Left lung (tissue), 10 donors: Measurements from ENCODE around the gene SBK1. TPM values are rescaled to one million over a fixed set of nuclear protein-coding genes. Genes with fewer than 3 reads are reported as not detected.

ENCODE experiments used
- ATAC-seq: fragments of 200-7000 bp; cut with Tn5 transposase; one replicate; pipeline ENCODE4 v1.9.1; 2020; ENCODE audit warnings: moderate library complexity
- DNase-seq, 4 donors: peaks; one replicate each; pipeline ENCODE4 v3.0.0-alpha.2; 2013 to 2020
- H3K27ac ChIP-seq, 2 donors: fragments of 200-600 bp; sonication (generic) in 1 of 2; one replicate each; pipeline versions ENCODE4 v1.5.0 to v1.8.0; 2020 to 2021
- H3K27me3 ChIP-seq, 2 donors: fragments of 200-600 bp; sonication (generic) in 1 of 2; one replicate each; pipeline versions ENCODE4 v1.5.0 to v1.8.0; 2020 to 2021
- H3K36me3 ChIP-seq, 2 donors: fragments of 200-600 bp; sonication (generic) in 1 of 2; one replicate each; pipeline versions ENCODE4 v1.5.0 to v1.8.0; 2020 to 2021
- H3K4me1 ChIP-seq, 2 donors: fragments of 200-600 bp; one replicate each; pipeline ENCODE4 v1.8.0; 2021
- H3K4me3 ChIP-seq, 2 donors: fragments of 200-600 bp; sonication (generic) in 1 of 2; one replicate each; pipeline versions ENCODE4 v1.5.0 to v1.8.0; 2020 to 2021; ENCODE audit warnings: mild to moderate bottlenecking in 1 of 2
- H3K9me3 ChIP-seq, 2 donors: fragments of 200-600 bp; sonication (generic) in 1 of 2; one replicate each; pipeline versions ENCODE4 v1.5.0 to v1.8.0; 2020 to 2021
- intact Hi-C, 2 donors: fragments of 100-400 bp; cut with DNase I; formaldehyde crosslinking; loops; one replicate each; pipeline versions ENCODE4 v1.11.2 to v1.14.2; 2022
- polyA plus RNA-seq, 6 donors: library from polyadenylated mRNA; unstranded; fragments of 120-200 nt; gene quantifications; one replicate each; pipeline ENCODE4 v1.2.1, GENCODE V29; 2013; ENCODE audit not compliant: insufficient read length in 6 of 6
- total RNA-seq, 2 donors: library from RNA; stranded (reverse); fragmentation: NEBNext Ultra II Directional; extraction: Animal tissue kit (Norgen Biotek cat#: 25700); gene quantifications; one replicate each; pipeline ENCODE4 v1.2.1, GENCODE V29; 2021
- TF ChIP-seq, protein P1 (sequence below), 2 donors: fragments of 200-600 bp; sonication (generic) in 1 of 2; IDR thresholded peaks; one replicate each; pipeline versions ENCODE4 v1.5.0 to v1.8.0; 2021; ENCODE audit warnings: antibody characterized with exemption in 2 of 2
- donor health status: DM: no; HTN: yes; CAD: no.
- donor health status: DM: no; HTN: no; CAD: no.

The SBK1 gene
- total and polyA plus RNA-seq, 8 donors, result 1.7 to 16.4 (median 14.4) TPM

GRCh38 chr16:28310796-28311195 lies 18.5 kb downstream of the SBK1 start:
- Histone ChIP-seq H3K27ac (no peak overlapping the region), H3K4me3 (no peak overlapping the region), H3K4me1 (no peaks in the 10 kb centered on the region), H3K9me3 (no peaks in the 10 kb centered on the region), H3K36me3 (no peaks in the 10 kb centered on the region), H3K27me3 (no peaks in the 10 kb centered on the region)
- intact Hi-C loops, result no loop called here
- DNase-seq (no peak), ATAC-seq (no peak)
- TF ChIP-seq, protein P1, sequence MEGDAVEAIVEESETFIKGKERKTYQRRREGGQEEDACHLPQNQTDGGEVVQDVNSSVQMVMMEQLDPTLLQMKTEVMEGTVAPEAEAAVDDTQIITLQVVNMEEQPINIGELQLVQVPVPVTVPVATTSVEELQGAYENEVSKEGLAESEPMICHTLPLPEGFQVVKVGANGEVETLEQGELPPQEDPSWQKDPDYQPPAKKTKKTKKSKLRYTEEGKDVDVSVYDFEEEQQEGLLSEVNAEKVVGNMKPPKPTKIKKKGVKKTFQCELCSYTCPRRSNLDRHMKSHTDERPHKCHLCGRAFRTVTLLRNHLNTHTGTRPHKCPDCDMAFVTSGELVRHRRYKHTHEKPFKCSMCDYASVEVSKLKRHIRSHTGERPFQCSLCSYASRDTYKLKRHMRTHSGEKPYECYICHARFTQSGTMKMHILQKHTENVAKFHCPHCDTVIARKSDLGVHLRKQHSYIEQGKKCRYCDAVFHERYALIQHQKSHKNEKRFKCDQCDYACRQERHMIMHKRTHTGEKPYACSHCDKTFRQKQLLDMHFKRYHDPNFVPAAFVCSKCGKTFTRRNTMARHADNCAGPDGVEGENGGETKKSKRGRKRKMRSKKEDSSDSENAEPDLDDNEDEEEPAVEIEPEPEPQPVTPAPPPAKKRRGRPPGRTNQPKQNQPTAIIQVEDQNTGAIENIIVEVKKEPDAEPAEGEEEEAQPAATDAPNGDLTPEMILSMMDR (IDR thresholded peaks at IDR 0.05), result no peak

DNA sequence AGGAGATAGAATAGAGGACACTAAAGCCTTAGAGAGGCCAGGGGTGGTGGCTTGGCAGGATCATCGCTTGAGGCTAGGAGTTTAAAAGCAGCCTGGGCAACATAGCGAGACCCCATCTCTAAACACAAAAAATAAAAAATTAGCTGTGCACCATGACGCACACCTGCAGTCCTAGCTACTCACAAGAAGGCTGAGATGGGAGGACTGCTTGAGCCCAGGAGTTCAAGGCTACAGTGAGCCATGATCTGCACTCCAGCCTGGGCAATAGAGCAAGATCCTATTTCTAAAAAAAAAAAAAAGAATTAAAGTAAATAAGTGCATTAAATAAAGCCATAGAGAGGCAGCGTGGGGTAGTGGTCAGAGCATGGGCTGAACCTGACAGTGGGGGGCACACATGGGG lies 19.1 kb downstream of the SBK1 start:
- Histone ChIP-seq H3K36me3 (no peaks in the 10 kb centered on the region), H3K27me3 (no peaks in the 10 kb centered on the region), H3K4me1 (no peaks in the 10 kb centered on the region), H3K9me3 (no peaks in the 10 kb centered on the region), H3K27ac (no peak overlapping the region), H3K4me3 (no peak overlapping the region)
- TF ChIP-seq, protein P1 (IDR thresholded peaks at IDR 0.05), result no peak
- DNase-seq, result no peak
- intact Hi-C loops, result no loop called here
- ATAC-seq, result no peak

DNA sequence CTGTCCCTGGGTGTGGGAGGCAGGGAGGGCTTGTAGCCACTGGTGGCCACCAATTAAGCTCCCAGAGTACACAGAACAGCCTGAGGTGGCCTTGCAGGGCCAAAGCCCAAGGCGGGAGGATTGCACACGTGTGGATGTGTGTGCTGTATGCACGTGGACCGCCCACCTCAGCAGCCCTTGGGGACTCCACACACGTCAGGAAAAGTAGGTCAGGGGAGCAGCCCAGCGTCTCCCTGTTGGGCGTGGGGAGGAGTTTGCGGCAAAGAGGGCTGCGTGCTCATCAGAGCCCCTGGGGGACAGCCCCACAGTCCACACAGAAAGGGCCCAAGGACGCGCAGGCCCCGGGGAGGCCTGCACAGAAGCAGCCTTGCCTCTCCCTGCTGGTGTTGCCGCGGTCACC lies 19.6 kb downstream of the SBK1 start:
- no peak overlapping the region for H3K4me3 ChIP-seq
- intact Hi-C loops, result no loop called here
- no peaks in the 10 kb centered on the region for H3K27me3 ChIP-seq
- H3K4me1 ChIP-seq, result no peaks in the 10 kb centered on the region
- H3K36me3 ChIP-seq, result no peaks in the 10 kb centered on the region
- TF ChIP-seq, protein P1 (IDR thresholded peaks at IDR 0.05), result no peak
- ATAC-seq (no peak), DNase-seq (no peak)
- H3K9me3 ChIP-seq, result no peaks in the 10 kb centered on the region
- no peak overlapping the region for H3K27ac ChIP-seq

DNA sequence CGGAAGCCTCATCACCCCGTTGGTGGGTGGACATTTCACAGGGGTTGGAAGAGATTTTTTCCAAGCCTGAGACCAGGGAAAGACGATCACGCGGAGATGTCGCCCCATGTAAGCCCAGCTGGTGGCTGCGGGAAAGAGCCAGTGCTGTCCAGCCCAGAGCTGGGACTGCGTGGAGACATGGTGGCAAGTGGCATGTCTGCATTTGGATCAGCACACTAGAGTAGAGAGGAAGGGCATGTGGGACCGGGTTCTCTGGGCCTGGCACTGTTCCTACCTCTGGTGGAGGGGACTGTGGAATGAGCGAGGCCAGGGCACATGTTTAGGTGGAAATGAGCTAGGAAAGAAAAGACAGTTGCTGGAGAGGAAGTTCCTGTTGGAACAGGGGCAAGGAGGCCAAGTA lies 20.0 kb downstream of the SBK1 start:
- TF ChIP-seq, protein P1 (IDR thresholded peaks at IDR 0.05), result no peak
- intact Hi-C loops, result no loop called here
- Histone ChIP-seq H3K27ac (no peak overlapping the region), H3K36me3 (no peaks in the 10 kb centered on the region), H3K4me3 (no peak overlapping the region), H3K27me3 (no peaks in the 10 kb centered on the region), H3K4me1 (no peaks in the 10 kb centered on the region), H3K9me3 (no peaks in the 10 kb centered on the region)
- ATAC-seq, result no peak
- no peak for DNase-seq

GRCh38 chr16:28313587-28313986 lies 21.3 kb downstream of the SBK1 start:
- no peak overlapping the region for H3K27ac ChIP-seq
- H3K36me3 ChIP-seq, result no peaks in the 10 kb centered on the region
- DNase-seq (no peak), ATAC-seq (no peak)
- H3K4me3 ChIP-seq, result no peak overlapping the region
- no peaks in the 10 kb centered on the region for H3K4me1 ChIP-seq
- no peaks in the 10 kb centered on the region for H3K27me3 ChIP-seq
- intact Hi-C loops, result no loop called here
- TF ChIP-seq, protein P1 (IDR thresholded peaks at IDR 0.05), result no peak
- H3K9me3 ChIP-seq, result no peaks in the 10 kb centered on the region
